NCI-H1105 treated with DMSO at 0.1 percent for 48 hours (cell line): ENCODE results near the gene NTRK2.

ENCODE experiments used
- DNase-seq: peaks from one replicate; lab custom pipeline; 2025; lab: John Stamatoyannopoulos, UW

Gene NTRK2

GRCh38 chr9:84736081-84736480 lies 66.6 kb downstream of the NTRK2 start:
- no peak for DNase-seq

DNA sequence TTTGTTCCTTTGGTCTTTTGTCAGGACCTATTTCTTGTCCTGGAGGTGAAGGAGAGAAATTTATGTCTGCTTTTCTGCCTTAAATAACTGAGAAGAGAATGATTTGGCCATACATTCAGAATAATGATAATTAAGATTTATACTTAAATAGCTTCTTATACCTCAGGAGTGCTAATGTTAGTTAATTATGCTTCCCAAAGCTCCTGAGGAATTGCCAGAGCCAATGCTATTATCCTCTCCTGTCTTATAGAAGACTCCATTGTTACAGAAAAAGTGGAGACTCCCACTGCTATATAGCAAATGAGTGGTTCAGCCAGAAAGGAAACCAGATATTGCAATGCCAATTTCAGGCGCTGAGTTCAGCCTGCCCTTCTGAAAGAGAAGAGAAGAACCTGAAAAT lies 67.0 kb downstream of the NTRK2 start:
- DNase-seq = no peak

GRCh38 chr9:84738353-84738752 lies 68.8 kb downstream of the NTRK2 start:
- no peak for DNase-seq

GRCh38 chr9:84742261-84742660 lies 72.7 kb downstream of the NTRK2 start:
- no peak for DNase-seq

DNA sequence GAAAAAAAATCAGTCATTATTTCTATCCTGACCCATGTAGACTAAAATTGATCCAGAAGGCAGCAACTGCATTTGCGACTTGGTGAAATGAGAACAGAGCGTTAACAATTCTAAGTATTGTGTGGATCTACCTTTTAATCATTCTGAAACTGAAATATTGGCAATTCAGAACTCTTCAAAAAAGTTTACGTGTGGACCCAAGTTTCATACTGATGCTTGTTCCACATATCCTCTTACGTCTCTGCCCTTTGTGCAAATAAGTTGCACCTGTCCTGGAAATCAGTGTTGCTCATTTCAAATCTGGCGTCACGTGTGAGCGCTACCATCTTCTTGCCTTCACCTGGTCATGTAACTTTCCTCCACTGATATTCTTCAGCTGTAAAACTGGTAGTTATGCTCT lies 74.7 kb downstream of the NTRK2 start:
- no peak for DNase-seq

DNA sequence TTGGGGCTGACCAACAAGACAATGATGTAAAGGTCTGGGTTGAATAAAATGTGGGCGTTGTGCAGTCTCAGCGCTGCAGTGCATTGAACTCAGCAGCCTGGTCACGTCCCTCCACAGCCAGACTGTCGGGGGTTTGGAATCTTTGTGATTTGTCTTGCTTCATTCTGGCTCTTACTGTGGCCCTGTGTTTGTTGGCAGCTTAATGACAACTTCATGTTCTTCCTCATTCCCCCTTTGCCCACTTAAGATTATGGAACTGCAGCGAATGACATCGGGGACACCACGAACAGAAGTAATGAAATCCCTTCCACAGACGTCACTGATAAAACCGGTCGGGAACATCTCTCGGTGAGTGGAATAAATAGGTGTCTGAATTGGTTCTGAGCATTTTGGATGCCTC lies 75.2 kb downstream of the NTRK2 start:
- no peak for DNase-seq

DNA sequence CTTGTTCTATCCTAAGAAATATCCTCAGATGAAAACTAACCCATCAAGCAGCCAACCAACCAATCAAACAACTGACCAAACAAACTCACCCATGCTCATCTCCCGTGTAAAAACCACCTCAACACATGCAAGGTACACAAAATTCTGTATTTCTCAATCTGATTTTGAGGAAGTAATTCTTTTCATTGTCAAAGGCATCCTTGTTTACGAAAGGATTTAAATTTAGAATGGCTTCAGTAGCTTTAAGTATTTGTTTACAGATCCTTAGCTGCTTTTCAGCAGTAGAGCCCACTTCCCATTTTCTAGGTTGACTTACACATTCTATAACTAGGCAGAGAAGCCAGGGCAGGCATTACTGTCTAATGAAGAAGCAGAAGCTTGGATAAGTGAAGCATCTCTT lies 78.6 kb downstream of the NTRK2 start:
- no peak for DNase-seq

- DNase-seq = no peak
Measured at GRCh38 chr9:84750152-84750865, 80.8 kb downstream of the NTRK2 start.

GRCh38 chr9:84751921-84752320 lies 82.4 kb downstream of the NTRK2 start:
- DNase-seq = no peak

GRCh38 chr9:84754461-84754860 lies 84.9 kb downstream of the NTRK2 start:
- no peak for DNase-seq

DNA sequence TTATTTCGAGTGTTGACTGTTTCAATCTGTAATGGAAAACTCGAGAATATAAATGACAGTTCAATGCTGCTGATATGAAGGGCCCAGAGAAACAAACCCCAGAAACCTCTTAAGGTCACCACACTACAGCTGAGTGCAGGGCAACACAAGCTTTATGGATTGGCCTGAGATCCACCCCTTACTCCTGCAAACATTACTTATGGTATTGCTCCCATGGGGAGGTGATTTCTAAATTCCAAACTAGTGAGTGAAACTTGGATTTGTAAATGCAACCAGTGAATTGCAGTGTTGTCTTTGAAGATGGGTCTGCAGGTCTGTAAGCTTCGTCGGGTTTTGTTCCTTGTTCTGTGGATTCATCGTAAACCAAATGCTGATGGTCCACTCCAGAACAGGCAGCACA lies 85.4 kb downstream of the NTRK2 start:
- no peak for DNase-seq

GRCh38 chr9:84755380-84755779 lies 85.9 kb downstream of the NTRK2 start:
- no peak for DNase-seq

- no peak for DNase-seq
Measured at GRCh38 chr9:84756171-84756570, 86.6 kb downstream of the NTRK2 start.

DNA sequence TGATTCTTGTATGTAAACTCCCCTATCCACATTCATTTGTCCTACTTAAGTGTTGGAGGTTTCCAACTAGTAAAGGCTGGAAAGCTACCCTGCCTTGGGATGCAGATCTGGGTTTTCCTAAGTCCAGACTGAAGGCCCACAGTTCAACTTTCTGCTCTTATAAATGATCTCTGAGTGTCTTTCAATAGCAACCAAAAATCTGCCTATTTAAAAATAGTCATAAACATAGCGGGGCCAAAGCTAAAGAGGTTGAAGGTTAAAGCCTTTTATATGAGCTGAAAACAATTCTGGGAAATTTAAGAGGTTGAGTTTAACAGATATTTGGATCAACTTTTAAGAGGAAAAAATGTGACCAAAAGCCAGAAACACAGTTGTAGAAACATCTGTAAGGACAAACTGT lies 87.2 kb downstream of the NTRK2 start:
- no peak for DNase-seq

DNA sequence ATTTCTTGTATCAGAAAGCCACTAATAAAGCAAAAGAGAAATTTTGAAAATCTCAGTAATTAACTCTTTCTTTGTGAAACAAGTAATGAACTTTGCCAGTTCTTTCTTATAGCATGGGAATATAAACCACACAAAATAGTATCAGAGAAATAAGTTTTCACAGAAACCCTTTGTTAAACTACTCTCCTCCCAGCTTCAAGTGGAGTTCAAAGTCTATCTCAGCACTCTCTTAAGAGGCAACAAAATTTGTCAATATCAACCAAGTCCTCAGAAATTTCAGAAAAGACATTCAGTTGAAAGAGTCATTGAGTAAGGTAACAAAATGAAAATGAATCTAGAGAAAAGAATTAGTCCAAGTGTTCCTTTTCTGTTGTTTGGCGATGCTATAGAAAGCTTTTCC lies 89.3 kb downstream of the NTRK2 start:
- no peak for DNase-seq

DNA sequence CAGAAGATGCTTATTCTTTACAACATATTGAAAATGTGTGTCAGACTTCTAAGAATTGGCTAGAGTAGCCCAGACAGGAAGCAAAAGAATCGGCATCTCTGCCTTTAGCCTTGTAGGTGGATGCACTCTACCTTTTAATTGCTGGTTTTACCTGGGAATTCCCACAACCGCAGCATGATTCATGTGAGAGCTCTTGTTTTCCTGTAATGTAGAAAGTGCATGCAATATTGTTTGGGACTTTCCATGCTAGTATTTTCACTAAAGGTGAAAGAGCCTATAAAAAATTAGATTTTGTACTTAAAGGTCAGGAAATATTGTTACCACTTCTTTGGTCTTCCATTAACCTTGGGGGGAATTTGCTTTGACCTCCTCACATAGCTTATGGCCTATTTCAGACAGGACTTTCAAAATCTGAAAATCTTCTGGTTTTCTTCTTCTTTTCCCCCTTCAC lies 89.8 kb downstream of the NTRK2 start:
- DNase-seq = no peak

DNA sequence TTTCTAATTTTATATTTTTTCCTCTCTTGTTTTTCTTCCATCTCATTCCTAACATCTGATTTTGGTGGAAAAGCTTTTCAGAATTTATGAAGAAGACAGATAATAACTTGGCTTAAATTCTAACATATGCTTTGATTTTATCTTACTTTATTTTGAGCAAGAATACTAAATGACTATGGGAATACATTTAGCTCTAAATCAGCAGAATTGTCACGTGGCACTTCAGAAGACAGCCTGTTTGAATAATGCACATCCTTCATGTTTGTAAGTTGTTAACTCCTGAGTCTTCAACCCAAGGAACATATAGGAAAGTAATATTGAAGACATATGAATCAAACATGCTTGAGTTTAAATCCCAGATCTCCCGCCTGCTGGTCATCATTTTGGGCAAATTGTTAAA lies 90.3 kb downstream of the NTRK2 start:
- no peak for DNase-seq

DNA sequence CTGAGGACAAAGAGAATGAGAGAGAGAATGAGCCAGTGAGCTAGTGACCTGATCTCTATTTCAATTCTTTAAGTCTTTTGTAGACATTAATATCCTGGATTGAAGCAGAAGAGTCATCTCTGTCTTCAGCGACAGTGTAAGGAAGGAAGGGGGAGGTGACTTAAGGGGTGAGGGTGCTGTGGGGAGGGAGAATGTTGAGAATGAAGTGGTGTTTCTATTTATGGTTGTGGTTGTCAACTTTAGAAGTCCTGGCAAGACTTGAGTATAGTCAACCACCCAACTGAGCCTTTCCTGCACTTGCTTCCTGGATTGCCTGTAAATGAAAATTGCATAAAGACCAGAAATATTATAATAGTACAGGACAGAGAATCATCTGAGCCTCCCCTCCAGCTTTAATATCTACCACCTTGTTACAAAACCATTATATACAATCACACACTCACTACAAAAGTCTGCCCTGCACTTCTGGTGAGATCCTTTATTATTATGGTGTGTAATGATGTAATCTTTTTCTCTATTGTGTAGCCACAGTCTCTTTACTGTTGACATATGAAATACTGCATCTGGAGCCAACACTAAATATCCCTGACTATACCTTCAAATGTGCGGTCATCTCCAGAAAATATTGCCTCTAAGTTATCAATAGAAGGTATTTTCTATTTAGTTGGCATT lies 91.7 kb downstream of the NTRK2 start:
- no peak for DNase-seq

GRCh38 chr9:84772511-84772910 lies 103.0 kb downstream of the NTRK2 start:
- no peak for DNase-seq

- no peak for DNase-seq
Measured at GRCh38 chr9:84773022-84773421, 103.5 kb downstream of the NTRK2 start.

GRCh38 chr9:84775056-84775643 lies 105.6 kb downstream of the NTRK2 start:
- no peak for DNase-seq

DNA sequence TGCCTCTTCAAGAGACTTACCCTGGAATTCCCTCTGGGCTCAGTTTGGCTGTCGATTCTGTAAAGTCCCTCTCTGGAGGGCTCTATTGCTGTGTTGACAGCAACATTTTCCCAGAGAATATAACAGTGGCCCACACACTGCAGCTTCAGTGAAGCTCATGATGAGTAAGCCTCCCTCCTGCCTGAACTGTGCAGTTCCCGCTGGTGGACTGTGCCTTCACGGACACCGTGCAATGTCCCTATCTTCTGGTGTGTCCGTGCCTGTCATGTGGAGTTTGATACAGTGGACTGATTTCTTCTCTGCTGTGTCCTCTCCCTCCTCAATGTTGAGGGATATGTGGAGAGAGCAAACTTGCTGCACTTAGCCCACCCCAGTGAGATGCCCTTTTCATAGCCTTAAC lies 109.0 kb downstream of the NTRK2 start:
- no peak for DNase-seq

DNA sequence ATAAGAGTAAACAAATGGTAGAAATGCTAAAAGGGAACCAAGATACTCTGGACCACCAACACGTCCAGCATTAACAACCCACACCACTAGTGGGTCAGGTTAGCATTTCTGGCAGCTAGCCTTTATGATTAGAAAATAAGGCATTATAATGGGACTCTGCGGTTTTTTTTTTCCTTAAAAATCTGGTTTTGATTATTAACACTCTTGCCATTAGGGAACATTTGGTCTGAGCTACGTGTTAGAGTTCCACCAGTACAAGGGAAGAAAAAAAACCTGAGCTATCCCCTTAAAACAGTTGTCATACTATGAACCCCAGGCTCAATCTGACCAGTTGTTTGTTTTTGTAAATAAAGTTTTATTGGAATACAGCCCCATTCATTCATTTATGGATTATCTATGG lies 110.4 kb downstream of the NTRK2 start:
- DNase-seq = no peak

DNA sequence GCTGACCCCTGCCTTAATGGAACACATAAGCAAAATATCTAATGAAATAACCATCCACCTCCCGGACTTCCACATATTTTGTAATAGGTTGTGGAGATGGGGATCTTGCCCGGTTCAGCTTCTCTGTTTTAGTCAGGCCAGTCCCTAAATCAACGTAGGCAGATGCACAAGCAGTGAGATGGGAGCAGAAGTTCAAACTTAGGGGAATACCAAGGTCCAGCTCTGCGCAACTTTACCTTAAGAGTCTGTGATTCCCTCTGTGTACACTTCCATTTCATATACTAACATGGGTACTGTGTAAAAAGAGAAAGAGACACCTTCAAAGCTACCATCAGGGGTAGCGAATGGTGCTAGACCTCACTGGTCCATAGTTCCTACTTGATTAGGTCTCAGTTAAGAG lies 110.9 kb downstream of the NTRK2 start:
- DNase-seq = no peak
